Retina (tissue), 1 donor: ENCODE measurements around the gene SAT2.

Experiments used
- DNase-seq: peaks from one replicate; pipeline ENCODE4 v3.0.0-alpha.2; 2016

Gene SAT2

DNA sequence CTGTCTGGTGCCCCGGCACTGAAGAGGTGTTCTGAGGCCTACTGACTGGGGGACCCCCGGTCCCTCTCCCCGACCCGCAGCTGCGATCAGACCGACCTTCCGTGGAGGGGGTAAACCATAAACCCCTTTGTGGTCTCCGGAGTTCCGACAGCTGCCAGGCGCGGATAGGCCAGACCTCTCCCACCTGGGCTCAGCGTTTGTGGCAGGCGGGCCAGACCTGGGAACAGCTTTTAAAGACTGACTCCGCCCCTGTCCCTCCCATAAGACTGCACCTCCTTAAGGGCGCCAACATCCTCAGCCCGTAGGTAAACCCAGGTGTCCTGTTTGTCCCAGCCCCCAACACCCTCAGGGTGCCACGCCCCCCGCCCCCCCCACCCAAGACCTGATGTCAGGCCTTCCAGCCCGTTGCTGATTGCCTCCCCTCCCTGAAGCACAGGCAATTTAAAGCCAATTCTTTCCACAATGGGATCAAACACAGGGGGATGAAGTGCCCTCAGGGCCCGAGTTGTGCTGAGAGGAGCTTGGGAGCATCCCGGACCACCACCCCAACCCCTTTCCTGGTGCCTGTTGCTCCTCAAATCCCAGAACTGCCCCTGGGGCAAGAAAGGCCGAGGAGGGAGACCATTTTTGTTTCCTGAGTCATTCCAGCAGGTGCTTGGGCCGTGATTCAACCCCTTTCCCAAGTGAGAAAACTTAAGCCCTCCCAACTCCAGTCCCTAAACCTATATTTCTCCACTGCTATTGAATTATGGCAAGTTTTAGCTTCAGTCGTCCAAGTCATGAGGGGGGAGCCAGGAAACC, 37.5 kb downstream of the SAT2 start, which contains the start of gene SOX15:
Gene SOX15 (minus strand): TSS at position 204 of the 801 bp plus-strand sequence. CDS start 418 bp downstream, outside the sequence.
- DNase-seq = no peak

DNA sequence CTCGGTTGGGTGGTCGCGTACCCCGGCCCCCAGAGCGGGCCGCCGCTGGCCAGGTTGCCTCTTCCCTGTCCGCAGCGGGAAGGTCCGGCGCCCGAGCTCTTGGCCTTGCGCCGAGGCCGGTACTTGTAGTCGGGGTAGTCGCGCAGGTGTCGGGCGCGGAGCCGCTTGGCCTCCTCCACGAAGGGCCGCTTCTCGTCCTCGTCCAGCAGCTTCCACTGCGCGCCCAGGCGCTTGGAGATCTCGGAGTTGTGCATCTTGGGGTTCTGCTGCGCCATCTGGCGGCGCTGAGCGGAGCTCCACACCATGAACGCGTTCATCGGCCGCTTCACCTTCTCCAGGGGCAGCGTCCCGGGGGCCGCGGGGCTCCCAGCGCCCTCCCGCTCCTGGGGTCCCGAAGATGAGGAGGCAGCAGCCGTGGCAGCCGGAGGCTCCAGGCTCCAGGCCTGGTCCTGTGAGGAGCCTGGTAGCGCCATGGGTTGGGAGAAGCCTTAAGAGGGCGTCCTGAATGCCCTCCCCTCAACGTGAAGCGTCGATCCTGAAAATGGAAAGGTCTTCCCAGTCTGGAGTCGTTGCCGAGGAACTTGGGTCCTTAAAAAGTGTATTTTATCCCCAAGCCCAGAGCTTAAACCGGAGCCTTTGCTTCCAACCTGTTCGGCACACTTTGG, 38.3 kb downstream of the SAT2 start:
- DNase-seq = peak; percentile 93

DNA sequence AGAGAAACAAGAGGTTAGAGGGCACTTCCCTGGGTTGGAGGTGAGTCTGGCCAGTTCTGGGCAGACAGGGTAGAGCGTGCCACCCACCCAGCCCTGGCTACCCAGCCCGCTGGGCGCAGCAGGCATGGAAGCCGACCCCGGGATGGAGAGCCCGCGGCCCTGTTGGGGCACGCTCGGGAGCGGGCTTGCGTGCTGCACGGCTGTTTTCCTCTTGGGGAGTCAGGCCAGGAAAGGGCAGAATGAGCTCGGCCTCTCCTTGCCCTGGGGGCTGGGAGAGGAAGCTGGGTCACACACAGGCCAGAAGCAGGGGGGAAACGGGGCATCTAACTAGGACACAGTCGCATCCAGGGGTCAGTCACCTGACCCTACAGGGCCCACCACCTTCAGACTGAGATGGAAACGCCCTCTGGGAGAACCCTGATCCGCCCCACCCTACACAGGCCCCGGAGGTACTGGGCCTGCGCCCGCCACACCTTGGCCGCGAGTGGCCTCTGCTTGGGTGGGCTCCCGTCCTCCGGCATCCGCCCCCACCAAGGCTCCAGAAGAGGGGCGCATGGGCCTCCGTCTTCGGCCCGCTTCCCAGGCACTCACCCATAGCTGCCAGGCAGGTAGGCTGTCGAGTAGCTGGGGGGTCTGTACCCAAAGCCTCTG, 38.9 kb downstream of the SAT2 start:
- no peak for DNase-seq

DNA sequence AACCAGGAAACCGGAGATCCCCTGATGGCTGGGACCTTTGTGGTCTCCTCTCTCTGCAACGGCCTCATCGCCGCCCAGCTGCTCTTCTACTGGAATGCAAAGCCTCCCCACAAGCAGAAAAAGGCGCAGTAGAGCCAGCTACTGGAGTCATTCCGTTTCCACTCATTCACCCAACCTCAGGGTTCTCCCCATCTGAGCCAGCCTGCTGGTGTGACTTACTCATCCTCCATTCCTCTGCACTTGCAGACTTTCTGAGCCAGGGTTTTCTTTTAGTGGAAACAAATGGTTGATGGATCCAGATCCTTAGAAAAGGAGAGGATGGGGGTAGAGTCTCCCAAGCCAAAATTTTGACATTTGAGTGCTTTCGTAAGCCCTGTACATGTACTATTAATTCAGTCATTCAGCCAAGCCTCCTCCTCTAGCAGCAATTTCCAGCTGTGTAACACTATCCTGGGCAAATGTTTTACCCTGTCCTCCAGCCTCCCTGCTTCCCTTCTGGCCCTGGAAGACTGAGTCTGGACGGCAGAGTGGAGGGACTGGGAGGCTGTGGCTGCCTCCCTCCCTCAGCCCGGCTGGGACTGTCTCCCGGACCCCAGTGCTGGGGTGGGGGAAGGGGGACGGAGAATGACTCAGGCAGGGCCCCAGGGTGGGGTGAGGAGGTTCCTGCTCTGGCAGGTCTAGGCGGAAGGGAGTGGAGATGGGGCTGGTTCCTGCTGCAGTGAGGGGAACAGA, 40.0 kb downstream of the SAT2 start:
- DNase-seq = no peak

DNA sequence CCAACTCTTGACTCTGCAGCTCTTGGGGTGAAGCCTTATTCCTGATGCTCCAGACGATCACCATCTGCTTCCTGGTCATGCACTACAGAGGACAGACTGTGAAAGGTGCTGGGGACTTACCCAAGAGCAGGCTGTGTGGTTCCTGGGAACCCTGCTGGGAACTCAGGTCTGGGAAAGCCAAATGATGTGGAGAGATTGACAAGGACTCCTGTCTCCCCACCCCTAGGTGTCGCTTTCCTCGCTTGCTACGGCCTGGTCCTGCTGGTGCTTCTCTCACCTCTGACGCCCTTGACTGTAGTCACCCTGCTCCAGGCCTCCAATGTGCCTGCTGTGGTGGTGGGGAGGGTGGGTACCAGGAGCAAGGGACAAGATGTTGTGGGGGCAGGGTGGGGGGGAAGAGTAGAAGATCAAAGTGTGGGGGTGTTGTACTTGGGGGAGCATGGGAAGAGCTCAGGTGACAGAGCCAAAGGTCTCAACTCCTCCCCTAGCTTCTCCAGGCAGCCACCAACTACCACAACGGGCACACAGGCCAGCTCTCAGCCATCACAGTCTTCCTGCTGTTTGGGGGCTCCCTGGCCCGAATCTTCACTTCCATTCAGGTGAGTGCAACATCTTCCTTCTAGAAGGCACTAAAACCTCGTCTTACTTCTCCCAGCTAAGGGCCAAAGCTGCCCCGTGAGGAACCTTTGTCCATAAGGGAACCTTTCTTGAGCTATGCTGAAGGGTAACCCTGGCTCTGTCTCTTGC, 40.8 kb downstream of the SAT2 start:
- no peak for DNase-seq

DNA sequence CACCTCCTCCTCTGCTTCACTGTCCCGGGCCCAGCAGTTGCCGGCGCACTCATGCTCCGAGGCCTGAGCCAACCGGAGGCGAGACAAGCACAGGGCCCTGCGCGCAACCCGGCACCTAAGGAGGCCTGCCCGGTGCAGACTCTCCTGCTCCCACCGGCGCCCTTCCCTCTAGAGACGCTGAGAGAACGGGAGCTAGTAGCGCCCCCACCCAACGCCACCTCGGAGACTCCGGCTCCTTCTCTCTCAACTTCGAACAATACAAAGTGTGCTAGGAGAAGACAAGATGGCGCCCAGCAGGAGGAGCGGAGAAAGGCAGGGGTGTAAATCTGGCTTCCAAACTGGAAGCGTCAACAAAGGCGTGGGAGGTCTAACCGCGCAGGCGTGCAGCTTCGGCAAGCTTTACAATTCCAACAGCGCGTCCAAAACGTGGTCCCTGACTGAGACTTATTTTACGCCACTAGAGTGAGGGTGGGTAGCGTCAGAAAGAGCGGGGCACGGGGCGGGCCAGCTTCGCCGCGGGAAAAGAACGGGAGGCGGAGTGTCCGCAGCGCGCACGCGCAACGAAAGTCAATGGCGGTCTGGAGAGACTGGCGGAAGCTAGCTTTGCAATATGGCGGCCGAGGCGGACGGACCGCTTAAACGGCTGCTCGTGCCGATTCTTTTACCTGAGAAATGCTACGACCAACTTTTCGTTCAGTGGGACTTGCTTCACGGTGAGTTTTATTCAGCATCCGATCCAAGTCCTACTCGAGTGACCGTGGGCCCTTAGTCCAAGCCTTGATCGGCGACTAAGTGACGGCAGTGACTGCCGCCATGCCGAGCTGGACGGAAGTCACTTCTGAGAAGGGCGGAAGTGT, 44.1 kb downstream of the SAT2 start, which contains the start of gene MPDU1:
Gene MPDU1 (plus strand): TSS at position 600 of the 857 bp plus-strand sequence. CDS start 11 bp downstream, at position 611.
- peak; percentile 99 for DNase-seq

DNA sequence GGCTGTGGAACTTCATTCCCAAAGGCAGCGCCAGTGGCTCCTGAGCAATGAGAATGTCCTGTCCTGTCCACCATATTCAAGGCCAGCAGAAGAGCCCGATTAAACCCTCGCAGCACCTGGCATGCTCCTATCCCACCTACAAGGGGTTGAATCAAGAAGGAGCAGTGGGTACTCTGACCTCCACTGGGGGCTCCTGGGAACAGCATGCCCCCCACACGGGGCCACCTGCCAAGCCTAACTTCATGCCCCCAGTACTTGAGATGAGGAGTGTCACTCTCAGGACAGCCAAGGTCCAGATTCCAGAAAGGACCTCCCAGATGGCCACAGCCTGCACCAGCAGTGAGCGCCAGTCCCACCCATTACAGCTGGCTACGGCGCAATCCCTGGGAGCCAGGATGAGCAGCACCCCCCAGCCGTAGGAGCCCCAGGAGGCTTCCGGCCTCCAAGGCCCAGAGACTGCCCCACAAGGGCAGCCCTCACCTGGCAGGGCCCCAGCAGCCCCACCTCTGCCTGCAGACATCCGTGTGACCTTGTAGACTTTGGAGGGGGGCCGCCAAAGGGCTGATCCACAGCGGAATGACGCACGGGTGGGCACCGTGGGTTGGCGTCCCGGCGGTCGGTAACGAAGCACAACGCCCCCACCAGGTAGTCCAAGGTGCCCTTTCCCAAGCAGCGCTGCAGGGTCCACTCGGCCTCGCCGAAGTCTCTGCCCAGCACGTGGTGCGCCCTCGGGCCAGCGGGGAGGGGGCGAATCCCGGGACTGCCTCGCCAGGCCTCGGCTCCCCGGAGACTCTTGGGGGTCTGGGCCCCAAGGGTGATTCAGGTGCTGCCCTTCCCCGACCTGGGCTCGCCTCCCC, 45.0 kb downstream of the SAT2 start:
- DNase-seq = no peak

DNA sequence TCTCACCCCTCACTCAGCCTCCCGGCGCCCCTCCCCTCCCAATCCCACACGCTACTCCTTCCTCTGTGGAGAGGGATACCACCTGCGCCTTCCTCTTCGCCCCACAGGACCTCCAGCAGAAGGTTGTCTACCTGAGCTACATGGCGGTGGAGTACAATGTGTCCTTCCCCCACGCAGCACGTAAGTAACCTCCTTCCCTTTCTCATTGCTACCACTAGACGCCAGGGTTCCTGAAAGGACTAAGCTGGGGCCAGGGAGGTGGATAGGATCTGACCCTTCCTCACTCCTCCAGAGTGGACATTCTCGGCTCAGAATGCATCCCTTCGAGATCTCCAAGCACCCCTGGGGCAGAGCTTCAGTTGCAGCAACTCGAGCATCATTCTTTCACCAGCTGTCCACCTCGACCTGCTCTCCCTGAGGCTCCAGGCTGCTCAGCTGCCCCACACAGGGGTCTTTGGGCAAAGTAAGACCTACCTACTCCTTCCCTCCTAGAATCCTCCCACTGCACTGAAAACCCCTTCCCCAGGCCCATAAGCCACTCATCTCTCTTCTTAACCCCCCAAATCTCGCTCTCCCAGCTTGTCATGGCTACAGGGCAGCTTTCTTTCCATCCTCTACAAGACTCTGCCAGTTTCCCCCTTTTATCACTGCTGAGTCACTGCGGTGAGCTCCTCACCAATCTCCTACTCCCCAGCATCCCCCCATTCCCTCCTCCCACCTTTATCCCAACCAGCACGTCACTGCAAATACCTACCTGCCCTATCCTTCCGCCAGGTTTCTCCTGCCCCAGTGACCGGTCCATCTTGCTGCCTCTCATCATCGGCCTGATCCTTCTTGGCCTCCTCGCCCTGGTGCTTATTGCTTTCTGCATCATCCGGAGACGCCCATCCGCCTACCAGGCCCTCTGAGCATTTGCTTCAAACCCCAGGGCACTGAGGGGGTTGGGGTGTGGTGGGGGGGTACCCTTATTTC, 46.7 kb downstream of the SAT2 start:
- DNase-seq = no peak

DNA sequence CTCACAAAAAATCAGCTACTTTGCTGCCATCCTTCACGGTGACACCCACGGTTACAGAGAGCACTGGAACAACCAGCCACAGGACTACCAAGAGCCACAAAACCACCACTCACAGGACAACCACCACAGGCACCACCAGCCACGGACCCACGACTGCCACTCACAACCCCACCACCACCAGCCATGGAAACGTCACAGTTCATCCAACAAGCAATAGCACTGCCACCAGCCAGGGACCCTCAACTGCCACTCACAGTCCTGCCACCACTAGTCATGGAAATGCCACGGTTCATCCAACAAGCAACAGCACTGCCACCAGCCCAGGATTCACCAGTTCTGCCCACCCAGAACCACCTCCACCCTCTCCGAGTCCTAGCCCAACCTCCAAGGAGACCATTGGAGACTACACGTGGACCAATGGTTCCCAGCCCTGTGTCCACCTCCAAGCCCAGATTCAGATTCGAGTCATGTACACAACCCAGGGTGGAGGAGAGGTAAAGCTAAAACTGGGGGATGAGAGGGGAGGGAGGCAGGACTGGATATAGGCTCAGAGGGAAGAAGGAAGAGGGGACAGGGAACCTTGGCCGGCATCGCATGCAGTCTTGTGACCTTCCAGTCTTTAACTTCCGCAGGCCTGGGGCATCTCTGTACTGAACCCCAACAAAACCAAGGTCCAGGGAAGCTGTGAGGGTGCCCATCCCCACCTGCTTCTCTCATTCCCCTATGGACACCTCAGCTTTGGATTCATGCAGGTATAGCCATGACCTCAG, 47.6 kb downstream of the SAT2 start:
- DNase-seq = no peak

DNA sequence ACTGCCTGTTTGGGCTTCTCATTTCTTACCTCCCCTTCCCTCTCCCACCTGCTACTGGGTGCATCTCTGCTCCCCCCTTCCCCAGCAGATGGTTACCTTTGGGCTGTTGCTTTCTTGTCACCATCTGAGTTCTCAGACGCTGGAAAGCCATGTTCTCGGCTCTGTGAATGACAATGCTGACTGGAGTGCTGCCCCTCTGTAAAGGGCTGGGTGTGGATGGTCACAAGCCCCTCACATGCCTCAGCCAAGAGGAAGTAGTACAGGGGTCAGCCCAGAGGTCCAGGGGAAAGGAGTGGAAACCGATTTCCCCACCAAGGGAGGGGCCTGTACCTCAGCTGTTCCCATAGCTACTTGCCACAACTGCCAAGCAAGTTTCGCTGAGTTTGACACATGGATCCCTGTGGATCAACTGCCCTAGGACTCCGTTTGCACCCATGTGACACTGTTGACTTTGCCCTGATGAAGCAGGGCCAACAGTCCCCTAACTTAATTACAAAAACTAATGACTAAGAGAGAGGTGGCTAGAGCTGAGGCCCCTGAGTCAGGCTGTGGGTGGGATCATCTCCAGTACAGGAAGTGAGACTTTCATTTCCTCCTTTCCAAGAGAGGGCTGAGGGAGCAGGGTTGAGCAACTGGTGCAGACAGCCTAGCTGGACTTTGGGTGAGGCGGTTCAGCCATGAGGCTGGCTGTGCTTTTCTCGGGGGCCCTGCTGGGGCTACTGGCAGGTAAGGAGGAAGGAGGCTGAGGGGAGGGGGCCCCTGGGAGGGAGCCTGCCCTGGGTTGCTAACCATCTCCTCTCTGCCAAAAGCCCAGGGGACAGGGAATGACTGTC, 48.4 kb downstream of the SAT2 start, which contains the start of gene CD68:
Gene CD68 (plus strand): TSS at position 638 of the 833 bp plus-strand sequence. CDS start 40 bp downstream, at position 678.
- DNase-seq = no peak

DNA sequence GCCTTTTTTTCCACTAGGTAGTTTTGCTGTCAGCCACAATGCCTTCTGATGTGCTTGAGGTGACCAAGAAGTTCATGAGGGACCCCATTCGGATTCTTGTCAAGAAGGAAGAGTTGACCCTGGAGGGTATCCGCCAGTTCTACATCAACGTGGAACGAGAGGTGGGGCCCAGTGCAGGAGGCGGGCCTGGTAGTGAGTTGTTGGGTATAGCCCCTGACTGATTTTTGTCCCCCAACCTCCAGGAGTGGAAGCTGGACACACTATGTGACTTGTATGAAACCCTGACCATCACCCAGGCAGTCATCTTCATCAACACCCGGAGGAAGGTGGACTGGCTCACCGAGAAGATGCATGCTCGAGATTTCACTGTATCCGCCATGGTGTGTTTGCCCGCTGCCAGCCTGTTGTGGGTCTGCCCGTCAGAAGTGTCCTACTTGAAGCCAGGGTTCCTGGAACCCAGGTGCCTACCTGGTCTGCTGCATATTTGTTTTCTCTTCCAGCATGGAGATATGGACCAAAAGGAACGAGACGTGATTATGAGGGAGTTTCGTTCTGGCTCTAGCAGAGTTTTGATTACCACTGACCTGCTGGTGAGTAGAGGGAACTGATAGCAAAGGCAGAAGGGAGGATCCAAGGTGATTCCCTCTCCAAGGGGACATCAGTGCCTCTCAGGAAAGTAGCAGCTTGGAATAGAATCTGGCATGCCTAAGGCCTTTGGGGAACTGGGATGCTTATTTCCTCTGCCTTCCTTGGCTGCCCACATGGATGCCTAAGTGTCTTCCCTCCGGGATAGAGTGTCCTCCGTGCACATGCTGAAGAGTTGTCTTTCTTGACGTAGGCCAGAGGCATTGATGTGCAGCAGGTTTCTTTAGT, 50.1 kb downstream of the SAT2 start:
- no peak for DNase-seq

DNA sequence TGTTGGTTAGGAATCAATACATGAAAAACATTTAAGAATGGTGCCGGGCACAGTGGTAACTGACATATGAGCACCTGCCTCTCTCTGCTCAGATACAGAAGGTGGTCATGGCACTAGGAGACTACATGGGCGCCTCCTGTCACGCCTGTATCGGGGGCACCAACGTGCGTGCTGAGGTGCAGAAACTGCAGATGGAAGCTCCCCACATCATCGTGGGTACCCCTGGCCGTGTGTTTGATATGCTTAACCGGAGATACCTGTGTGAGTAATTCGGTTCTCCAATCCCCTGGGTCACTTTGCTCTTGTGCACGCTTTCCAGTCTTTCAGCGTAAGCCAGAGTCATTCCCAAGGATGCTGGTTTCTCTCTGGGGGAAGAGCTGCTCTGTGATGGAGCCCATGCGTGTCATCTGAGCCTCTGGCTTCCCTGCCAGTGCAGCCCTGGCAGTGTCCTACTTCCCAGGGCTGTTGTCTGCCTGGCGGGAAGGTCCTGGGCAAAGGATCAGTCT, 51.1 kb downstream of the SAT2 start:
- no peak for DNase-seq
